ENCODE data around the gene KDM4B.

The KDM4B gene

GRCh38 chr19:5050905-5051304 lies 82.0 kb downstream of the KDM4B start:
- Histone ChIP-seq H3K36me3 (ENCODE audit: low read depth) (peaks cover 6% of the 10 kb centered on the region), H3K27ac (ENCODE audit: poor library complexity, severe bottlenecking) (no peak overlapping the region), H3K4me3 (ENCODE audit: severe bottlenecking) (no peak overlapping the region), H3K4me1 (ENCODE audit: insufficient read depth, poor library complexity, severe bottlenecking) (peaks cover 22% of the 10 kb centered on the region), H3K9me3 (ENCODE audit: severe bottlenecking) (no peaks in the 10 kb centered on the region), H3K27me3 (ENCODE audit: insufficient read depth, poor library complexity, severe bottlenecking) (no peaks in the 10 kb centered on the region)
- DNase-seq (ENCODE audit: low spot score), result no peak
- TF ChIP-seq CTCF (IDR thresholded peaks at IDR 0.05; ENCODE audit: poor library complexity, severe bottlenecking), result no peak
- no peak for ATAC-seq (ENCODE audit: low read depth)

DNA sequence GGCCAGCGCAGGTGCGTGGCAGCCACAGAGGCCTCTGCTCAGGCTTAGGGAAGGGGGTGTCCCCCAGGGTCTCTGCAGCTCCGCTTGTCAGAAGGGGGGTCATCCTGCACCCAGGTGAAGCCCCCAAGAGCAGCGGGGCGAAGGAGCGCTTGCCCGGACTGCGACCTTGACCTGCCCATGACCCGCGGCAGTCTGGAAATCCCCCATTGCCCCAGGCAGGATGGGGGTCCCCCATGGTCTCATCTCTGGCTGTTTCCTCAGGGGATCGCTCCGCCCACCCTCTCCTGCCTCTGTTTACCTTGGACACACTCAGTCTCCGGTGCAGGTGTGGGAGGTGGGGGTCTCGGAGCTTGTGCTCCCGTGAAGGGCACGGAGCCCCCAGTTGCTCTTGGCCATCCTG lies 82.7 kb downstream of the KDM4B start:
- Histone ChIP-seq H3K36me3 (ENCODE audit: low read depth) (peaks cover 6% of the 10 kb centered on the region), H3K9me3 (ENCODE audit: severe bottlenecking) (no peaks in the 10 kb centered on the region), H3K4me1 (ENCODE audit: insufficient read depth, poor library complexity, severe bottlenecking) (peaks cover 15% of the 10 kb centered on the region), H3K27ac (ENCODE audit: poor library complexity, severe bottlenecking) (no peak overlapping the region), H3K4me3 (ENCODE audit: severe bottlenecking) (no peak overlapping the region), H3K27me3 (ENCODE audit: insufficient read depth, poor library complexity, severe bottlenecking) (no peaks in the 10 kb centered on the region)
- ATAC-seq (ENCODE audit: low read depth) (no peak), DNase-seq (ENCODE audit: low spot score) (no peak)
- no peak for TF ChIP-seq CTCF (IDR thresholded peaks at IDR 0.05; ENCODE audit: poor library complexity, severe bottlenecking)

- Histone ChIP-seq H3K9me3 (ENCODE audit: severe bottlenecking) (no peaks in the 10 kb centered on the region), H3K27me3 (ENCODE audit: insufficient read depth, poor library complexity, severe bottlenecking) (no peaks in the 10 kb centered on the region), H3K36me3 (ENCODE audit: low read depth) (peaks cover 8% of the 10 kb centered on the region), H3K4me3 (ENCODE audit: severe bottlenecking) (no peak overlapping the region), H3K27ac (ENCODE audit: poor library complexity, severe bottlenecking) (no peak overlapping the region), H3K4me1 (ENCODE audit: insufficient read depth, poor library complexity, severe bottlenecking) (peaks cover 9% of the 10 kb centered on the region)
- no peak for ATAC-seq (ENCODE audit: low read depth)
- no peak for DNase-seq (ENCODE audit: low spot score)
- TF ChIP-seq CTCF (IDR thresholded peaks at IDR 0.05; ENCODE audit: poor library complexity, severe bottlenecking), result no peak
These were observed 83.6 kb downstream of the KDM4B start for GRCh38 chr19:5052515-5052914.

DNA sequence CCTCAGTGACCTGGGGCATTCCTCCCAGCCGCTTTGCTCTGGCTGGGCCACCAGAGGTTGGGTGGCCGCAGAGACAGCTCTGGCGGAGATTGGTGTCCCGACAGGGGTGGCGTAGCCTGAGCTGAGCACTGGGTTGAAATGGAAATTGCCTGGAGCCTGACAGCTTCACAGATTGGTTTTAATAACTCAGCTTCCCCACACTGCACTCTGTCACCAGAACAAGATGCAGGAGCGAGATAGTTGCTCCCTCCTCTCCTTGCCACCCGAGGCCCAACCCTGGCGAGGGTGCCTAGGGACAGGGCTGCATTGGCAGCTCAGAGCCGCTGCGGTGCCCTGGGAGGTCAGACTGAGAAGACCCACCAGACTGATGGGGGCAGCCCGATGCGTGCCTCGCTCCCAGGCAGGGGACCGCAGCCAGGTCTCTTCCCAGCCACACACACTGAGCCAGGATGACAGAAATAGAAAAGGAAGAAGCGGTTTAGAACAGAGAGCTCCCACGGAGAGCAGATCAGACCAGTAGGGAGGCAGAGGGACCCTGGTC lies 84.1 kb downstream of the KDM4B start:
- Histone ChIP-seq H3K27ac (ENCODE audit: poor library complexity, severe bottlenecking) (no peak overlapping the region), H3K4me1 (ENCODE audit: insufficient read depth, poor library complexity, severe bottlenecking) (peaks cover 7% of the 10 kb centered on the region), H3K36me3 (ENCODE audit: low read depth) (peaks cover 3% of the 10 kb centered on the region), H3K9me3 (ENCODE audit: severe bottlenecking) (no peaks in the 10 kb centered on the region), H3K27me3 (ENCODE audit: insufficient read depth, poor library complexity, severe bottlenecking) (no peaks in the 10 kb centered on the region), H3K4me3 (ENCODE audit: severe bottlenecking) (no peak overlapping the region)
- no peak for ATAC-seq (ENCODE audit: low read depth)
- TF ChIP-seq CTCF (IDR thresholded peaks at IDR 0.05; ENCODE audit: poor library complexity, severe bottlenecking), result no peak
- no peak for DNase-seq (ENCODE audit: low spot score)

- no peak for ATAC-seq (ENCODE audit: low read depth)
- no peak for DNase-seq (ENCODE audit: low spot score)
- no peak overlapping the region for H3K27ac ChIP-seq (ENCODE audit: poor library complexity, severe bottlenecking)
These were observed 84.7 kb downstream of the KDM4B start for GRCh38 chr19:5053661-5054060.

More at GRCh38 chr19:5053661-5054060, 84.7 kb downstream of the KDM4B start:
- no peak for TF ChIP-seq CTCF (IDR thresholded peaks at IDR 0.05; ENCODE audit: poor library complexity, severe bottlenecking)
- no peaks in the 10 kb centered on the region for H3K9me3 ChIP-seq (ENCODE audit: severe bottlenecking)
- H3K36me3 ChIP-seq (ENCODE audit: low read depth), result 0 out of 2 replicates have a peak, but pooled peaks cover 2% of the 10 kb centered on the region
- no peak overlapping the region for H3K4me3 ChIP-seq (ENCODE audit: severe bottlenecking)
- no peaks in the 10 kb centered on the region for H3K27me3 ChIP-seq (ENCODE audit: insufficient read depth, poor library complexity, severe bottlenecking)
- peaks cover 2% of the 10 kb centered on the region for H3K4me1 ChIP-seq (ENCODE audit: insufficient read depth, poor library complexity, severe bottlenecking)
